HepG2 (cell line): ENCODE results near the gene TMCO4. TPM values are rescaled to one million over a fixed set of nuclear protein-coding genes. Genes with fewer than 3 reads are reported as not detected.
A peak's percentile ranks its signal among the peaks of the same experiment; 100 is the strongest.

Experiments
- GABPB1 ChIP-seq: IDR thresholded peaks from 2 replicates; pipeline ENCODE4 v1.6.1; 2016; ENCODE audit warnings: mild to moderate bottlenecking, missing genetic modification reagents, moderate library complexity, missing compliant biosample characterization
- HNF4G ChIP-seq, 2 experiments: sonication (generic) in 1 of 2; formaldehyde crosslinking in 1 of 2; IDR thresholded peaks; 2 replicates each; pipeline versions ENCODE4 v1.4.0 to v1.6.1; 2011 to 2020; ENCODE audit warnings: borderline replicate concordance in 2 of 2, low read depth in 2 of 2, mild to moderate bottlenecking in 2 of 2, low read length in 1 of 2, missing genetic modification reagents in 1 of 2, moderate library complexity in 1 of 2
- LRRFIP1 ChIP-seq: sonication (generic); formaldehyde crosslinking; conservative IDR thresholded peaks from 2 replicates; pipeline ENCODE4 v1.4.0; 2020; ENCODE audit warnings: missing genetic modification reagents
- TOE1 ChIP-seq: sonication (generic); formaldehyde crosslinking; IDR thresholded peaks from 2 replicates; pipeline ENCODE4 v1.4.0; 2020; ENCODE audit warnings: mild to moderate bottlenecking, missing genetic modification reagents
- ZEB1 ChIP-seq: IDR thresholded peaks from 2 replicates; pipeline ENCODE4 v1.6.1; 2012; ENCODE audit warnings: mild to moderate bottlenecking, low read depth, inconsistent platforms; ENCODE audit not compliant: insufficient replicate concordance
- ZNF407 ChIP-seq: sonication (generic); formaldehyde crosslinking; IDR thresholded peaks from one replicate; pipeline ENCODE4 v1.5.1; 2020; ENCODE audit warnings: mild to moderate bottlenecking, missing genetic modification reagents; ENCODE audit errors: not compliant biosample characterization
- ZNF724P ChIP-seq: sonication (generic); formaldehyde crosslinking; IDR thresholded peaks from 2 replicates; pipeline ENCODE4 v1.8.0; 2022; ENCODE audit warnings: missing genetic modification reagents, borderline replicate concordance
- polyA plus RNA-seq, 8 experiments: library from polyadenylated mRNA; depleted of rRNA in 3 of 8; stranded (reverse) in 7 of 8; unstranded in 1 of 8; fragments of >200 nt; fragmentation: Illumina TruSeq in 4 of 8; extraction: Trizol in 4 of 8; gene quantifications; 2 replicates each; pipeline versions ENCODE4 v1.2.1 to v1.2.3, GENCODE V29; 2011 to 2016; ENCODE audit warnings: low read depth in 4 of 8, missing spikeins in 1 of 8, mixed read lengths in 1 of 8; ENCODE audit not compliant: insufficient read depth in 1 of 8
- total RNA-seq, 5 experiments: library from RNA; depleted of rRNA; stranded (reverse); fragments of >200 nt; fragmentation: Illumina TruSeq; extraction: Trizol; gene quantifications; 2 replicates each; pipeline ENCODE4 v1.2.3, GENCODE V29; 2016; ENCODE audit warnings: low read depth in 1 of 5

The TMCO4 gene
- total and polyA plus RNA-seq, 2 of the 13 experiments (the other 11 are each of a cell fraction or from before 2014, with no cell fraction given): 2.1 to 4.1 TPM

- TF ChIP-seq ZNF724P (no peak), GABPB1 (CRISPR knock-in tag) (peak; percentile 34; the same call in 1 of the 2 replicates), HNF4G (IDR thresholded peaks at IDR 0.05; ENCODE audit: borderline replicate concordance, low read depth, low read length) (no peak), HNF4G (CRISPR knock-in tag; IDR thresholded peaks at IDR 0.05; ENCODE audit: borderline replicate concordance, low read depth) (no peak), ZEB1 (no peak), LRRFIP1 (CRISPR knock-in tag) (no peak), ZNF407 (CRISPR knock-in tag) (no peak), TOE1 (no peak)
Observed at GRCh38 chr1:19644681-19645410, 154.9 kb downstream of the TMCO4 start (continued).
